ENCODE results near the gene MEF2C.

- TF ChIP-seq CTCF (IDR thresholded peaks at IDR 0.05) (no peak), POLR2AphosphoS5 (IDR thresholded peaks at IDR 0.05; ENCODE audit: low read depth, low read length) (no peak), SIN3A (IDR thresholded peaks at IDR 0.05; ENCODE audit: borderline replicate concordance, insufficient read depth, low read depth, low read length) (no peak)
Measured at GRCh38 chr5:88799938-88800535, 82.9 kb downstream of the MEF2C start.
